Ectodermal cell (in vitro differentiated cells): ENCODE data around the gene ZNF354C.

Source experiments
- H3K27ac ChIP-seq: 2 replicates; pipeline ENCODE4 v1.7.0; 2013; ENCODE audit warnings: mild to moderate bottlenecking, low read depth, low read length; ENCODE audit not compliant: insufficient read depth, poor library complexity, severe bottlenecking
- H3K27me3 ChIP-seq: 2 replicates; pipeline ENCODE4 v1.7.0; 2013; ENCODE audit warnings: mild to moderate bottlenecking, low read length; ENCODE audit not compliant: insufficient read depth, control insufficient read depth, poor library complexity, severe bottlenecking
- H3K36me3 ChIP-seq: one replicate; pipeline ENCODE4 v1.7.0; 2013; ENCODE audit warnings: low read length; ENCODE audit not compliant: control insufficient read depth, insufficient read depth
- H3K4me1 ChIP-seq: one replicate; pipeline ENCODE4 v1.7.0; 2013; ENCODE audit warnings: low read length; ENCODE audit not compliant: control insufficient read depth, insufficient read depth
- H3K4me3 ChIP-seq: 2 replicates; pipeline ENCODE4 v1.7.0; 2013; ENCODE audit warnings: low read depth, low read length, control low read depth; ENCODE audit not compliant: insufficient read depth
- H3K9me3 ChIP-seq: 2 replicates; pipeline ENCODE4 v1.7.0; 2013; ENCODE audit warnings: mild to moderate bottlenecking, low read length, moderate library complexity; ENCODE audit not compliant: control insufficient read depth
- WGBS, 2 experiments: methylation state at CpG; one replicate each; pipeline ENCODE4 v1.1.7; 2013; ENCODE audit warnings: missing lambda C conversion rate in 2 of 2; 5-methylcytosine and 5-hydroxymethylcytosine counted together

The ZNF354C gene

DNA sequence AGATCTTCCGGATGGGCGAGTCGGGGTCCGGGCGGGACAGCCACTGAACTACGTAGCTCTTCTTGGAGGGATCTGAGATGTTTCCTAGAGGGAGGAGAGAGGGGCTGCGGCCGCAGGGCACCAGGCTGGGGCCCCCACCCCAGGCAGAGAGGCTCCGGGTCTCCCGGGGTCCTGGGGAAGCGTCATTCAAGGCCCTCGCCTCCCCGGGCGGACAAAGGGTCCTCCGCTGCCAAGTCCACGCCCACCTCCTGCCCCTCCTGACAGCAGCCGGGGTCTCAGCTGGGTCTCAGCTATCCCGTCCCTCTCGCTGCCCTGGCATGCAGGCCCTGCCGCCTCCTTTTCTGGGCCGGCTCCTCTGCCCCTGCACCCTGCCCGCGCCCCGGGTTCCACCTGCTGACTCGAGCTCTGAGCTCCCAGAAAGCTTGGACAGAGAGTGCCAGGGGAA, 61.5 kb downstream of the ZNF354C start:
- H3K27me3 ChIP-seq = no peaks in the 10 kb centered on the region
- no peaks in the 10 kb centered on the region for H3K9me3 ChIP-seq
- no peaks in the 10 kb centered on the region for H3K36me3 ChIP-seq
- WGBS, 2 experiments = 92 to 95% methylated on average over 25 of the region's 25 CpGs
- H3K27ac ChIP-seq = no peak overlapping the region
- H3K4me1 ChIP-seq = no peaks in the 10 kb centered on the region
- no peak overlapping the region for H3K4me3 ChIP-seq

DNA sequence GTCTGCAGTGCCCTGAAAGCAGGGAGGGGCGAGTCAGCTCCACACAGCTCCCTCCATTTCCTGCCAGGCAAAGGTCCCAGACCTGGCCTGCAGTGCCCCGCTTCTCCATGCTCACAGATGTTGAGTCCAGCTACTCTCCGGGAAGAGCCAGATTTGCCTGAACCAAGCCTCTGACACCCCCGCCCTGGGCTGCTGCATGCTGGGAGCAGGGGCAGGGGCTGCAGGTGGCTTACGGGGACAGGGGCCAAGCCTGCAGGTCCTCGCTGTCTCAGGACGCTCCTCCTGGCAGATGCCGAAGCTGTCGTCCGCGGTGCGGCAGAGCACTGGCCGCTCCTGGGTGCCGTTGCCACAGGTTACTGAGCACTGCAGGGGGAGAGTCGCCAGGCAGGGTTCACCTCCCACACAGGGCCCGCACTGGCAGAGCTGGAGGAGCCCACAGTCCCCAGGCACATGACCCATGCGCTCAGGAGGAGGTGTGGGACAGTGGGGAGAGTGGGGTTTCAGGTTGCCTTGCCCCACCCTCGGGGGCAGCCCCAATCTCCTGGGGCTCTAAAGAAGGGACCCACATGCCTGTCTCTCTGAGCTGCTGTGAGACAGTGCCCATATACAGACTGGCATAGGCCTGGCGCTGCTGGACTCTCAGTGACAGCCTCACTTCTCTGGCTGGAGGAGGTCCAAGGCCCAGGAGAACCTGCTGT, 62.4 kb downstream of the ZNF354C start:
- 90 to 92% methylated on average over 19 of the region's 19 CpGs for WGBS, 2 experiments
- Histone ChIP-seq H3K9me3 (no peaks in the 10 kb centered on the region), H3K27ac (no peak overlapping the region), H3K4me1 (no peaks in the 10 kb centered on the region), H3K36me3 (no peaks in the 10 kb centered on the region), H3K27me3 (no peaks in the 10 kb centered on the region), H3K4me3 (no peak overlapping the region)

DNA sequence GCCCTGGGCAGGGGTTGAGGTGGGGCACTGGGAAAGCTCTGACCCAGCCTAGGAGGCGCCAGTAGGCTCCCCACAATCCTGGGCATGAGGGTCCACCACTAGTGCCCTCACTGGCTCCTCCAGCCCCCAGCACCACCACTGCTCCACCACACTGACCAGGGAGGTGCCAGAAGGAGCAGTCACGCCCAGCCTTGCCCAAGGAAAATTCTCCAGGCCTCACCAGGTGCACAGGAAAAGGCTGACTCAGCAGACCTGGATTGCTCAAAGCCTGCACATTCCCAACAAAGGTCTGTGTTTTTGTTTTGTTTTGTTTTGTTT, 62.9 kb downstream of the ZNF354C start:
- H3K4me3 ChIP-seq = no peak overlapping the region
- no peaks in the 10 kb centered on the region for H3K4me1 ChIP-seq
- no peaks in the 10 kb centered on the region for H3K27me3 ChIP-seq
- 72 to 75% methylated on average over 2 of the region's 2 CpGs for WGBS, 2 experiments
- H3K36me3 ChIP-seq = no peaks in the 10 kb centered on the region
- no peaks in the 10 kb centered on the region for H3K9me3 ChIP-seq
- H3K27ac ChIP-seq = no peak overlapping the region

DNA sequence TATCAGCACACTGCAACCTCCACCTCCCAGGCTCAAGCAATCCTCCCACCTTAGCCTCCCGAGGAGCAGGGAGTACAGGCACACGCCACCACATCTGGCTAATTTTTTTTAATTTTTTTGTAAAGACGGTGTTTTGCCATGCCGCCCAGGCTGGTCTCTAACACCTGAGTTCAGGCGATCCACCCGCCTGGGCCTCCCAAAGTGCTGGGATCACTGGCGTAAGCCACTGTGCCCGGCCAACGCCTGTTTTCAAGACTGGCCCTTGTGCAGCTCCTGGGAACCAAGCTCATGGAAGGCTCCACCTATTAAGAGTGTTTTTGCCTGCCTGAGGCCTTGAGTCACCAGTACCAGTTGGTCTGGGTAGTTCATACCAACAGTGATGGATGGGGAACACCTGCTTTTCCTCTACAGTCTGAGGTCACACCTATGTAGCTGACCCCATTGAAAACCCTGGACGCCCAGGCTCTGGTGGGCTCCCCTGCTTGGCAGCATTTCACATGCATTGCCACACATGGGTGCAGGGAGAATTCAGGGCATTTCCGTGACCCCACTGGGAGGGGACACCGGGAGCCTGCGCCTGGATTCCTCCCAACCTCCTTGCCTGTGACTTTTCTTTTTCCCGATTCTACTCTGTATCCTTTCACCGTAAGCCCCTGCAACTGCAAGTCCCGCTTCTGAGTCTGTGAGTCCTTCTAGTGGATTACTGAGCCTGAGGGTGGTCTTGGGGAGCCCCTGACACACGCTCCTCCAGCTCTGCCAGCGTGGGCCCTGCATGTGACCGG, 63.5 kb downstream of the ZNF354C start:
- Histone ChIP-seq H3K27ac (no peak overlapping the region), H3K9me3 (no peaks in the 10 kb centered on the region), H3K27me3 (no peaks in the 10 kb centered on the region), H3K36me3 (no peaks in the 10 kb centered on the region), H3K4me3 (no peak overlapping the region), H3K4me1 (no peaks in the 10 kb centered on the region)
- 89 to 91% methylated on average over 19 of the region's 19 CpGs for WGBS, 2 experiments

DNA sequence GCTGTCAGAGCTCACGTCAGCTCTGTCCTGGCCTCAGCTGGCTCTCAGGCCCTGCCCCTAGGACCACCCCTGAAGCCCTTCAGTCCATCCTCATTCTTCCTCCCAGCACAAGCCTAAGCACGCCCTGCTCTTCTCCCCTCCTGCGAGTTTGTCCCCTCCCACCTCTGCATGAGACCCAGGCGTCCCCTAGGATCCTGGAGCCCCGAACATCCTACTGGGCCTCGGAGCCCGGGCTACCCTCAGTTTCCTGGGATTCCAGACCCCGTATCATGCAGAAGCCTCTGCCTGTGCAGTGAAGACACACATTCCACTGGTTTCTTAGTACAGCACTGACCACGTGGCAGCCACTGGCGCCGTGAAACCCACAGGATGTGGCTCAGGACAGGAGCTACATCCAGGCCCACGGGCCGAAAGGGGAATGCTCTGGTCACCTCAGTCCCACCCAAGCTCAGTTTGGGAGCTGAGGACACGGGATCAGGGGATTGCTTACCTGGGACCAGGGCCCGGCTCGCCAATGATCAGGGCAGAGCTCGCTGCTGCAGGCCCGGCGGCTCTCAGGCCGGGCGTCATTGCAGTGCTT, 64.2 kb downstream of the ZNF354C start:
- Histone ChIP-seq H3K9me3 (no peaks in the 10 kb centered on the region), H3K4me3 (no peak overlapping the region), H3K36me3 (no peaks in the 10 kb centered on the region), H3K27ac (no peak overlapping the region), H3K27me3 (no peaks in the 10 kb centered on the region), H3K4me1 (no peaks in the 10 kb centered on the region)
- 91 to 93% methylated on average over 21 of the region's 21 CpGs for WGBS, 2 experiments

DNA sequence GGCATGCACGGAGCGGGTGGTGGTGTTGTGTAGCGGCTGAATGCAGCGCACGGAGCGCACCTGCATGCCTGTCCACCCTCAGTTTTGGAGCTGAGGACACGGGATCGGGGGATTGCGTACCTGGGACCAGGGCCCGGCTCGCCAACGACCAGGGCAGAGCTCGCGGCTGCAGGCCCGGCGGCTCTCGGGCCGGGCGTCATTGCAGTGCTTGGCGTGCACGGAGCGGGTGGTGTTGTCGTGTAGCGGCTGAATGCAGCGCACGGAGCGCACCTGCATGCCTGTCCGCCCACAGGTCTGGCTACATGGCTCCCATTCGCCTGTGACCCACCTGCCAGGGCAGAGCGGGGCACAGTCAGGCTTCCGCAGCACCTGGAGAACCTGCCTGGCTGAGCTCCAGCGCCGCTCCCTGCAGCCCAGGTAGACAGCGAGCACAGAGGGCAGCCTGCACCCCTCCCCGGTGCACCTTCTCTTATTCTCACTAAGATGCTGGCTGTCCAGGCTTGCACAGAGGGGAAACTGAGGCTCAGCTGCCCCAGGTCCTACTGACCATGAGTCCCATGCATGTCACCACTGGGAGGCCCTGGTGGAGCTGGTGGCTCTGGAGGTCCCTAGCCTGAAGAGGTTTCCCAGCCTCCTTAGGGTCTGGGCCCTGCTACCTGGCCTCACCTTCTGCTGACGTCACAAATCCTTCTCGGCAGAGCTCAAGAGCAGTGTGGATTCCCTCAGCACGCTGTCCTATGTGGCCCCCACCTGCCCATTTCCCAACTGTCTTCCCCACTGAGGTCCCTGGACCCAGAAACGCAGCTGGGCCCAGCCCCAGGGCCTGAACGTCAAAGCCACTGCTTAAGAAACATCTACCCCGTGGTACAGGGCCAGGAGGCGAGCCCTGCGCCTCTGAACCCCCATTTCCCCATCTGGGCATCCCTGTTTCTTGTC, 64.9 kb downstream of the ZNF354C start:
- Histone ChIP-seq H3K27me3 (no peaks in the 10 kb centered on the region), H3K27ac (no peak overlapping the region), H3K36me3 (no peaks in the 10 kb centered on the region), H3K4me1 (no peaks in the 10 kb centered on the region), H3K4me3 (no peak overlapping the region), H3K9me3 (no peaks in the 10 kb centered on the region)
- 92% methylated on average over 43 of the region's 43 CpGs for WGBS, 2 experiments

DNA sequence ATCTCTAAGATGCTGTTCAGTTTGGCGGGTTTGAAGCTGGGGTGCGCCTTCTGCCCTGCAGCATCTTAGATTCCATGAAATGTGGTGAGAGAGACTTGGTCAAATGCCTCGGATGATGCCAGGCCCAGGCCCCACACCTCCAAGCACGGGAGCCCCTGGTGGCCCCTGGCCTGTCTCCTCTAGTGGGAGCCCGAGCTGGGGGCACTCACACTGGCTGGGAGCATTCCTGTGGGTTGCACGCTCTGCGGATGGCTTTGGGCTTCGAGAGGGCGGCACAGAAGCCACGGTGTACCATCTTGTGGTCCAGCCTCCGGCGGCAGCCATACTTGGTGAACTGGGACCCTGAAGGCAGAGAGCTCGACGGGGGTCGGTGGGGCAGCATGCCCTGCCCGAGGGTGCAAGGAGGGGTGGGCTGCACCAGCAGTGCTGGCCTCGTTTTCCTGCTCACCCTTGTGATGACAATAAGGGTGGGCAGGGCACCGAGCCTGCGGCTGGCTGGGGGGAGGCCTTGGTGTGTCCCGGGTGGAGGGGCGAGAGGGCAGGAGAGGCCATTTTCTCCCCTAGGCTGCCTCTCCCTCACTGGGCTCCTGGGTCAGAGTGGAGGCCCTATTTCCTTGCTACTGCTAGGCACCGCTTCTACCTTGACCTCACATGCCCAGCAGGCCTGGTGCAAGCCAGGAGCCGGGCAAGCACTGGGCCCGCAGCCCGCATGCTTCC, 65.8 kb downstream of the ZNF354C start:
- Histone ChIP-seq H3K36me3 (no peaks in the 10 kb centered on the region), H3K9me3 (no peaks in the 10 kb centered on the region), H3K4me3 (no peak overlapping the region), H3K27ac (no peak overlapping the region), H3K4me1 (no peaks in the 10 kb centered on the region), H3K27me3 (no peaks in the 10 kb centered on the region)
- WGBS, 2 experiments = 91 to 92% methylated on average over 25 of the region's 25 CpGs

DNA sequence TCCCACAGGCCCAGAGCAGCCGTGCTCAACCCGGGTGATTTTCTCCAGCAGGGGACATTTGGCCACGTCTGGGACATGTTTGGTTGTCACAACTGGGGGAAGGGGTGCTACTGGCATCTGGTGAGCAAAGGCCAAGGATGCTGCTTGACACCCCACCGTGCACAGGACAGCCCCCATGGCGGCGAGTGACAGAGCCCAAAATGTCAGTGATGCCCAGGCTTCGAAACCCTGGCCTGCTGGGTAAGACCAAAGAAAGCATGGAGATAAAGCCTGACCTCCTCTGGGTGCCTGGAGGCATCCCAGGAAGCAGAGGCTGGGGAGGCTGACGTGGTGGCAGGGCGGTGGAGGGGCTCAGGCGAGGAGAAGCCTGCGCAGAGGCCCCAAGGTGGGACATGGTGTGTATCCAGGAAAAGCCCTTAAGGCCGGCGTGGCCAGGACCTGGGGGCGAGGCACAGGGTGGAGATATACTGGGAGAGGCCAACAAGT, 66.4 kb downstream of the ZNF354C start:
- no peak overlapping the region for H3K27ac ChIP-seq
- H3K4me1 ChIP-seq = no peaks in the 10 kb centered on the region
- no peaks in the 10 kb centered on the region for H3K27me3 ChIP-seq
- H3K36me3 ChIP-seq = no peaks in the 10 kb centered on the region
- no peaks in the 10 kb centered on the region for H3K9me3 ChIP-seq
- no peak overlapping the region for H3K4me3 ChIP-seq
- WGBS, 2 experiments = 86 to 88% methylated on average over 14 of the region's 14 CpGs

DNA sequence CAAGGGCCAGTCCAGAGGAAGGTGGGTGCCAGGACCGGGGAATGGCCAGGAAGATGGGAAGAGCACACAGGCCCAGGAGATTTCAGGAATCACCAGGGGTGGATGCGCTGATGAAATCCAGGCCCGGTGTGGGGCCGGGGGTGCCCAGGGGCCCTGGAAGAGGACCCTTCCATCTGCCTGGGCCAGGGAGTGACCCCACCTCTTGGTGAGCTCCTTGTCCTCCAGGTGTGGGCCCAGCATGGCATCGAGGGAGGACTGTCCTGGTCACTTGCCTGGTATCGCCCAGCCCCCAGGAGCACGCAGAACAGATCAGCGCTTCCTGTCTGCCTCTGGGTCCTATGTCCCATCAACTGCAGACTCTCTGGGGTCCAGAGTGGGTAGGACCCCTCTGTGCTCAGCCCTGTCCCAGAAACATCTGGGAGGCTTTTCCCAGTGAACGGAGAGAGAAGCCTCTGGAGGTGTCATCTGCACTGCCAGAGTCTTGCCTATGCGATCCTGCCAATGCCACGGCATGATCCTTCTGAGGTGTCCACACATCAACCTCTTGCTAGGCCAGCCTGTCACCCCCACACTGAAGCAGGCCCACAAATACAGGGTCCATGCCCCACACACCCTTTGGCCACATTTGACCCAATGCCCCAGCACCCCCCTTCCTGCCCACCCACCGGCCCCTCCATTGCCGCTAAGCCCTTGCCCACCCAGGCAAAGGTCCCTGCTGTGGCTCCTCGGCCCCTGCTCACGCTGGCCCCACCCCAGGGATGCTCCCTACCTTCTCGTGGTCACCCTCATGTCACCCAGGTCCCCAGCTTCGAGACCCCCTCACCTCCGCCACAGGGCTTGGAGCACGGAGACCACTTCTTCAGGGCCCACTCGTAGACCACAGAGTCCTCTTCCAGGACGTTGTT, 67.2 kb downstream of the ZNF354C start:
- 90 to 92% methylated on average over 21 of the region's 21 CpGs for WGBS, 2 experiments
- Histone ChIP-seq H3K27me3 (no peaks in the 10 kb centered on the region), H3K36me3 (no peaks in the 10 kb centered on the region), H3K27ac (no peak overlapping the region), H3K4me1 (no peaks in the 10 kb centered on the region), H3K4me3 (no peak overlapping the region), H3K9me3 (no peaks in the 10 kb centered on the region)
